HepG2 (cell line): ENCODE results near the gene TBCD. TPM values are rescaled to one million over a fixed set of nuclear protein-coding genes. Genes with fewer than 3 reads are reported as not detected.

Experiments
- ATAC-seq: fragments of 200-7000 bp; cut with Tn5 transposase; 3 replicates; pipeline ENCODE4 v1.9.1; 2020; ENCODE audit warnings: mild to moderate bottlenecking, moderate library complexity
- BruUV-seq: library from RNA; stranded (reverse); fragments of 400-500 nt; replicated peaks from 2 replicates; lab custom pipeline; 2021; lab: Mats Ljungman, UMichigan
- CTCF ChIA-PET: fragments of 300-600 bp; formaldehyde crosslinking; extraction: SDS; loops from one replicate; lab custom pipeline; 2021; ENCODE audit warnings: low total read pairs, inconsistent platforms, low intra/inter-chr PET ratio; lab: Yijun Ruan, JAX
- POLR2A ChIA-PET: fragments of 350-600 bp; sonication (Branson Sonifier 250); formaldehyde crosslinking; loops from one replicate; lab custom pipeline; 2020; ENCODE audit warnings: antibody characterized with exemption, inconsistent platforms; lab: Yijun Ruan, JAX
- DNase-seq: peaks from one replicate; pipeline ENCODE4 v3.0.0-alpha.2; 2015; ENCODE audit warnings: low spot score
- FAIRE-seq: peaks from 3 replicates; lab custom pipeline; 2011; peaks lifted over from hg19 to GRCh38; lab: Jason Lieb, UNC
- H2AFZ ChIP-seq: one replicate; pipeline ENCODE4 v1.6.1; 2011; ENCODE audit warnings: low read length, inconsistent platforms
- H3K27ac ChIP-seq: fragments of 300-600 bp; 3 replicates; pipeline ENCODE4 v1.8.0; 2011; ENCODE audit warnings: mixed run types, mild to moderate bottlenecking, mixed read lengths, low read length, inconsistent platforms; ENCODE audit not compliant: insufficient read depth; ENCODE audit errors: extremely low read length
- H3K27me3 ChIP-seq, 2 experiments: fragments of 200-600 bp in 1 of 2; 2 replicates in 1 of 2; 3 replicates in 1 of 2; pipeline versions ENCODE4 v1.6.0 to v1.8.0; 2011; ENCODE audit warnings: low read length in 2 of 2, mild to moderate bottlenecking in 2 of 2, moderate library complexity in 2 of 2, inconsistent platforms in 1 of 2; ENCODE audit not compliant: insufficient read depth in 2 of 2, control insufficient read depth in 1 of 2
- H3K36me3 ChIP-seq, 2 experiments: fragments of 200-600 bp in 1 of 2; replicated peaks in 1 of 2; 2 replicates in 1 of 2; 3 replicates in 1 of 2; pipeline versions ENCODE4 v1.5.1 to v1.8.0; 2011; ENCODE audit warnings: low read length in 2 of 2, inconsistent platforms in 1 of 2; ENCODE audit not compliant: insufficient read depth in 2 of 2, control insufficient read depth in 1 of 2
- H3K4me1 ChIP-seq: 2 replicates; pipeline ENCODE4 v1.5.1; 2012; ENCODE audit warnings: low read length, inconsistent platforms; ENCODE audit not compliant: insufficient read depth
- H3K4me2 ChIP-seq: 2 replicates; pipeline ENCODE4 v1.6.0; 2011; ENCODE audit warnings: low read depth, low read length, inconsistent platforms
- H3K4me3 ChIP-seq, 3 experiments: fragments of 200-600 bp in 1 of 3; sonication (generic), shearing (Covaris generic) in 1 of 3; replicated peaks in 1 of 3; 2 replicates each; pipeline ENCODE4 v1.5.1; 2011 to 2016; ENCODE audit warnings: low read length in 3 of 3, inconsistent platforms in 2 of 3, low read depth in 2 of 3, mild to moderate bottlenecking in 2 of 3, control low read depth in 1 of 3, mixed read lengths in 1 of 3; ENCODE audit not compliant: insufficient read depth in 1 of 3
- H3K79me2 ChIP-seq: one replicate; pipeline ENCODE4 v1.6.1; 2011; ENCODE audit warnings: low read length, inconsistent platforms; ENCODE audit not compliant: insufficient read depth
- H3K9ac ChIP-seq: 2 replicates; pipeline ENCODE4 v1.6.0; 2011; ENCODE audit warnings: mild to moderate bottlenecking, low read depth, low read length, inconsistent platforms; ENCODE audit not compliant: insufficient read depth
- H3K9me3 ChIP-seq: 2 replicates; pipeline ENCODE4 v1.5.1; 2012; ENCODE audit warnings: mild to moderate bottlenecking, low read length
- H4K20me1 ChIP-seq: 2 replicates; pipeline ENCODE4 v1.6.0; 2011; ENCODE audit warnings: inconsistent platforms, mild to moderate bottlenecking, low read length, moderate library complexity; ENCODE audit not compliant: insufficient read depth
- AFF4 ChIP-seq: sonication (generic); formaldehyde crosslinking; IDR thresholded peaks from 2 replicates; pipeline ENCODE4 v1.4.0; 2020; ENCODE audit warnings: missing genetic modification reagents
- PBX3 ChIP-seq: sonication (generic); formaldehyde crosslinking; IDR thresholded peaks from 2 replicates; pipeline ENCODE4 v1.8.1; 2023; ENCODE audit warnings: missing genetic modification reagents, inconsistent platforms, borderline replicate concordance
- WGBS: methylation state at CpG from one replicate; pipeline ENCODE4 v1.1.6; 2017; ENCODE audit warnings: low lambda C conversion rate; 5-methylcytosine and 5-hydroxymethylcytosine counted together
- in situ Hi-C: cut with HindIII; loops from 2 replicates; pipeline ENCODE4 v1.10.0; 2017; ENCODE audit warnings: low pct_unique_long_range_greater_than_20kb; ENCODE audit not compliant: extremely low pct_ligation_motif_present
- intact Hi-C: fragments of 100-400 bp; cut with micrococcal nuclease; formaldehyde crosslinking; loops from one replicate; pipeline ENCODE4 v1.10.0; 2022; ENCODE audit not compliant: unreplicated experiment
- polyA plus RNA-seq, 8 experiments: library from polyadenylated mRNA; depleted of rRNA in 3 of 8; stranded (reverse) in 7 of 8; unstranded in 1 of 8; fragments of >200 nt; fragmentation: Illumina TruSeq in 4 of 8; extraction: Trizol in 4 of 8; gene quantifications; 2 replicates each; pipeline versions ENCODE4 v1.2.1 to v1.2.3, GENCODE V29; 2011 to 2016; ENCODE audit warnings: low read depth in 4 of 8, missing spikeins in 1 of 8, mixed read lengths in 1 of 8; ENCODE audit not compliant: insufficient read depth in 1 of 8
- total RNA-seq, 5 experiments: library from RNA; depleted of rRNA; stranded (reverse); fragments of >200 nt; fragmentation: Illumina TruSeq; extraction: Trizol; gene quantifications; 2 replicates each; pipeline ENCODE4 v1.2.3, GENCODE V29; 2016; ENCODE audit warnings: low read depth in 1 of 5

TBCD gene
- total and polyA plus RNA-seq, 2 of the 13 experiments (the other 11 are each of a cell fraction or from before 2014, with no cell fraction given) = 33.9 to 54.8 TPM

GRCh38 chr17:82868715-82869131 lies 116.9 kb downstream of the TBCD start (continued):
- TF ChIP-seq AFF4 (CRISPR knock-in tag) = no peak
- TF ChIP-seq, all 625 proteins: peak for 0

- H3K4me2 ChIP-seq = no peak overlapping the region
- no peak overlapping the region for H3K9ac ChIP-seq
- no peak for TF ChIP-seq PBX3 (CRISPR knock-in tag)
- intact Hi-C loops = no loop called here
- no peaks in the 10 kb centered on the region for H3K4me1 ChIP-seq
- no peak overlapping the region for H2AFZ ChIP-seq
- POLR2A ChIA-PET = no interaction called here
- peaks cover 13 to 19% of the 10 kb centered on the region in 2 experiments; a peak in 4 of 5 replicates for H3K36me3 ChIP-seq
- FAIRE-seq (no peak), DNase-seq (no peak), ATAC-seq (no peak)
- no peak overlapping the region for H3K27ac ChIP-seq
- WGBS = 90% methylated on average over 11 of the region's 11 CpGs
- H4K20me1 ChIP-seq = no peaks in the 10 kb centered on the region
- CTCF ChIA-PET = no interaction called here
- no TSS peak for BruUV-seq
- no peaks in the 10 kb centered on the region for H3K79me2 ChIP-seq
- H3K9me3 ChIP-seq = no peaks in the 10 kb centered on the region
- no peaks in the 10 kb centered on the region for H3K27me3 ChIP-seq
- in situ Hi-C loops = no loop called here
- no peak overlapping the region for H3K4me3 ChIP-seq
Measured at GRCh38 chr17:82869536-82869935, 117.7 kb downstream of the TBCD start.
